ENCODE measurements around the gene NLGN1. TPM values are rescaled to one million over a fixed set of nuclear protein-coding genes. Genes with fewer than 3 reads are reported as not detected.

Gene NLGN1
- total RNA-seq, 1 donor from 2014 or later, result not detected

DNA sequence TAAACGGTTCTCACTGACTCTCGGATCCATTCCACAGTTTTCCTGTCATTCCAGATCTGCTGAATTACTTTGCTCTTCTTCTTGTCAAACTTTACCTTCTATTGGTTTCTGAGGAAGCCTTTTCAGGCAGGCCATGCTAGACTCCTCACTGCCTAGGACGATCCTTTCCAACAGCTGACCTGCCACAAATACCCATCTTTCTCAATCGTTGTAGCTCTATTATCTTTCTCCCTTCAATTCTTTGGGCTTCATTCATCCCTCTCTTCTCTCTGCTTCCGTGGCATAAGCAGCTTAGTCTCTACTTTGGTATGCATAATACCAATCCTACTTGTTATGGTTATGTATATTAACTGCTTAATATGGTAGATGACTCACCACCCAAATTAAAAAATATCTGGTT is 421.8 kb downstream of the NLGN1 start:
- no peaks in the 10 kb centered on the region for H3K4me1 Mint-ChIP-seq
- no peaks in the 10 kb centered on the region for H3K36me3 Mint-ChIP-seq (ENCODE audit: low read depth)
- no peak overlapping the region for H3K4me3 Mint-ChIP-seq

DNA sequence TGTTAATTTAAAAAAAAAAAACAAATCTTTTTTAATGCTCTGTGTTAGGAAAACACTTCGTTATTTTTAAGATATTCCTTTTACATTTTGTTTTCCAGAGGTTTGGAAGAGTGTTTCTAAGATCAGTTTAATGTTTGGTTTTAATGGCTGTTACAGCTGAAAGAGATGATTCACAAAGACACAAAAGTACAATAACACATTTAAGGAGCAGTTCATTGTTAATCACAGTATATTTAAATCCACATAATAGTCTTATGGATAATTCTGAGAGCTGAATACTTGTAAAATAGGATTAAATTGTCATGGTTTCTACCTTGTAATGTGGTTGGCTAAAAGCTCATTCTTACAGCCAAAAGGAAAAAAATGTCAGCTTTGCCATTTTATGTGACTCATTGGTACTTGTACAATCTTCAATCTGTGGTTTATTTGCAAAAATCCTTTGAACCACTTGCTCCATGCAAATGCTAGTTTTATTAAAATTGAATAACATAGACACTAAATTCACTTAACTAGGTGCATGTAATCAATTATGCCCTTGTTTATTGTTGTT is 426.4 kb downstream of the NLGN1 start:
- DNase-seq (no peak), ATAC-seq (ENCODE audit: low read depth) (no peak)
- ChIA-PET CTCF (no interaction called here), POLR2A (no interaction called here)
- Mint-ChIP-seq H3K4me3 (no peak overlapping the region), H3K4me1 (no peaks in the 10 kb centered on the region), H3K9me3 (peaks cover 7% of the 10 kb centered on the region), H3K27ac (no peak overlapping the region), H3K36me3 (ENCODE audit: low read depth) (no peaks in the 10 kb centered on the region), H3K27me3 (no peaks in the 10 kb centered on the region)
- TF ChIP-seq, protein P1, sequence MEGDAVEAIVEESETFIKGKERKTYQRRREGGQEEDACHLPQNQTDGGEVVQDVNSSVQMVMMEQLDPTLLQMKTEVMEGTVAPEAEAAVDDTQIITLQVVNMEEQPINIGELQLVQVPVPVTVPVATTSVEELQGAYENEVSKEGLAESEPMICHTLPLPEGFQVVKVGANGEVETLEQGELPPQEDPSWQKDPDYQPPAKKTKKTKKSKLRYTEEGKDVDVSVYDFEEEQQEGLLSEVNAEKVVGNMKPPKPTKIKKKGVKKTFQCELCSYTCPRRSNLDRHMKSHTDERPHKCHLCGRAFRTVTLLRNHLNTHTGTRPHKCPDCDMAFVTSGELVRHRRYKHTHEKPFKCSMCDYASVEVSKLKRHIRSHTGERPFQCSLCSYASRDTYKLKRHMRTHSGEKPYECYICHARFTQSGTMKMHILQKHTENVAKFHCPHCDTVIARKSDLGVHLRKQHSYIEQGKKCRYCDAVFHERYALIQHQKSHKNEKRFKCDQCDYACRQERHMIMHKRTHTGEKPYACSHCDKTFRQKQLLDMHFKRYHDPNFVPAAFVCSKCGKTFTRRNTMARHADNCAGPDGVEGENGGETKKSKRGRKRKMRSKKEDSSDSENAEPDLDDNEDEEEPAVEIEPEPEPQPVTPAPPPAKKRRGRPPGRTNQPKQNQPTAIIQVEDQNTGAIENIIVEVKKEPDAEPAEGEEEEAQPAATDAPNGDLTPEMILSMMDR (IDR thresholded peaks at IDR 0.05), result no peak
- intact Hi-C loops (cut with micrococcal nuclease), result no loop called here

More for the DNA sequence above, 421.8 kb downstream of the NLGN1 start:
- ChIA-PET POLR2A (no interaction called here), CTCF (no interaction called here)
- TF ChIP-seq, protein P1 (IDR thresholded peaks at IDR 0.05), result no peak
- Mint-ChIP-seq H3K27me3 (no peaks in the 10 kb centered on the region), H3K27ac (no peak overlapping the region), H3K9me3 (peaks cover 6% of the 10 kb centered on the region)
- intact Hi-C loops (cut with micrococcal nuclease), result no loop called here
- ATAC-seq (ENCODE audit: low read depth) (no peak), DNase-seq (no peak)

DNA sequence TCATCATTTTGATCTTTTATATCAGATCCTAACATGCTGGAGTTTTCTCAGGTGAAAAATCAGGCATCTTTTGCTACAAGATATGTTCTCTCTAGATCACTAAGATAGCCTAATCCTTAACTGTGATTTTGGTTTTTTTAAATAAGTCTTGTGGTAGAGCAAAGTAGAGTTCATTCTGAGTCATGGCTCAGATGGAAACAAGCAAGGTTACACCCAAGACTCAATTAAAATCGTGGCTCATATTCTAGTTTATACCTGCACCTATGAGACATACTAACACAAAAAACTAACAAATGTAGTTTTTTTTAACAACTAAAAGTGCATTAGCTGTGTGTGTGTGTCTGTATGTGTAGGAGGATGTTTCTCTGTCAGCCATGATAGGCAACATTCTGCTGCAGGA is 428.2 kb downstream of the NLGN1 start:
- TF ChIP-seq, protein P1 (IDR thresholded peaks at IDR 0.05), result no peak
- peaks cover 3% of the 10 kb centered on the region for H3K9me3 Mint-ChIP-seq
- CTCF ChIA-PET, result no interaction called here
- intact Hi-C loops (cut with micrococcal nuclease), result no loop called here
- H3K36me3 Mint-ChIP-seq (ENCODE audit: low read depth), result no peaks in the 10 kb centered on the region
- no peak overlapping the region for H3K27ac Mint-ChIP-seq
- ATAC-seq (ENCODE audit: low read depth), result no peak
- no peaks in the 10 kb centered on the region for H3K4me1 Mint-ChIP-seq
- H3K4me3 Mint-ChIP-seq, result no peak overlapping the region
- DNase-seq, result no peak
- H3K27me3 Mint-ChIP-seq, result no peaks in the 10 kb centered on the region
- POLR2A ChIA-PET, result no interaction called here

DNA sequence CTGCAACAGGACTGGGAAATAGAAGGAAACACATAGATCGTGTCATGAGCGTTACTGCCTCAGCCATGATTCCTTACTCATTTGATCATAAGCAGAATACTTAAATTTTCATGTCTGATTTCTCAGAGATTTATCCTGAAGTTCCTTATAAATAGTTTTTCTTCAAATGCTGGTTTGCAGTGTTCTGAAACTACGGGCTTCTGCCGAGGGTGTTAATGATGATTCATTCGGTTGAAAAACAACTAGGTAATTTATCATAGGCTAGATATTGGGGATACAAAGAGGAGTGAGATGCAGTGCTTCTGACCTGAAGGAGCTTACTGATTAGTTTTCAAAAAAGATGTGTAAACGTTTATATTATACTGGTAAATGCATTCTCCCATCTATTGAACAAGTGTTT is 428.9 kb downstream of the NLGN1 start:
- H3K4me3 Mint-ChIP-seq, result no peak overlapping the region
- H3K36me3 Mint-ChIP-seq (ENCODE audit: low read depth), result no peaks in the 10 kb centered on the region
- ChIA-PET CTCF (no interaction called here), POLR2A (no interaction called here)
- no peaks in the 10 kb centered on the region for H3K4me1 Mint-ChIP-seq
- peaks cover 3% of the 10 kb centered on the region for H3K9me3 Mint-ChIP-seq
- intact Hi-C loops (cut with micrococcal nuclease), result no loop called here
- no peak for ATAC-seq (ENCODE audit: low read depth)
- DNase-seq, result no peak
- TF ChIP-seq, protein P1 (IDR thresholded peaks at IDR 0.05), result no peak
- H3K27me3 Mint-ChIP-seq, result no peaks in the 10 kb centered on the region
- no peak overlapping the region for H3K27ac Mint-ChIP-seq

DNA sequence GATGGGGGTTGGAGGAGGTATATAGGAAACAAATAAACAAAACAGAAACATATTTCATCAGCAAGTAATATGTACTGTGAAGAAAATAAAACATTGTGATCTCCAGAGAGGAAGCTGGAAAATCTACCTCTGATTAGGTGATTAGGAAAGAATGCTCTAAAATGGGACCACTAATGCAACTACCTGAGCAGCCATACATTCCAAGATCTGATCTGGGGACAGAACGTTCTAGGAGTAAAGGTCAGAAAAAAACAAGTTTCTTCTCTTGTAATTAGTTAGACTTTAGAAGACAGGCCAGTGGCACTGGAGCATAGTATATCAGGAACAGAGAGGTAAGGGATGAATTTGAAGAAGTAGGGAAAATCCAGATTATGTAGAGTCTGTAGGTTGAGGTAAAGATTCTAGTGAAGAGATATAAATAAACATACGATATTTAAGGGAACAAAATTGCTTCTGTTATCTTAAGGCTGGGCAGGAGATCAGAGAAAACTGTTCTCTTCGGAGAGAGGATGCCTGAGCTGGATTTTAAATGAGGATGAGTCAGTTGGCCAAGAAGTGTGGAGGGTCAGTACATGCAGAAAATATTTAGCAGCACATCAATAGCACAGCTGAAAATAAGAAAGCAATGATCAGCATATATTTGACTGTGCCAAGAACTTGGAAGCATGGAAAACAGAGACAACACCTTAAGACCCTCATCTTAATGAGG is 429.5 kb downstream of the NLGN1 start:
- no peaks in the 10 kb centered on the region for H3K36me3 Mint-ChIP-seq (ENCODE audit: low read depth)
- TF ChIP-seq, protein P1 (IDR thresholded peaks at IDR 0.05), result no peak
- no peak overlapping the region for H3K27ac Mint-ChIP-seq
- no peak overlapping the region for H3K4me3 Mint-ChIP-seq
- H3K27me3 Mint-ChIP-seq, result no peaks in the 10 kb centered on the region
- DNase-seq (no peak), ATAC-seq (ENCODE audit: low read depth) (no peak)
- no peaks in the 10 kb centered on the region for H3K4me1 Mint-ChIP-seq
- CTCF ChIA-PET, result no interaction called here
- intact Hi-C loops (cut with micrococcal nuclease), result no loop called here
- POLR2A ChIA-PET, result no interaction called here
- H3K9me3 Mint-ChIP-seq, result peaks cover 3% of the 10 kb centered on the region

Measured in activated B cell treated with CpG ODN at 0.5 μM for 24 hours (primary cell).